H1 (cell line): Measurements from ENCODE around the gene LSG1. TPM values are rescaled to one million over a fixed set of nuclear protein-coding genes. Genes with fewer than 3 reads are reported as not detected.

Source experiments
- CTCF ChIA-PET: fragments of 300-600 bp; sonication (Branson Sonifier 250); formaldehyde crosslinking; loops from one replicate; lab custom pipeline; 2021; ENCODE audit not compliant: partially characterized antibody; lab: Charles Lee
- POLR2A ChIA-PET: fragments of 300-600 bp; sonication (Branson Sonifier 250); formaldehyde crosslinking; loops from one replicate; lab custom pipeline; 2021; ENCODE audit warnings: inconsistent platforms; ENCODE audit not compliant: partially characterized antibody; lab: Charles Lee
- DNase-seq, 2 experiments: peaks; one replicate each; pipeline versions ENCODE4 v3.0.0 to v3.0.0-alpha.2; 2010 to 2022; ENCODE audit warnings: low spot score in 2 of 2, low read depth in 1 of 2, mixed read lengths in 1 of 2
- FAIRE-seq: peaks from 2 replicates; lab custom pipeline; 2011; peaks lifted over from hg19 to GRCh38; lab: Jason Lieb, UNC
- H2AFZ ChIP-seq: 2 replicates; pipeline ENCODE4 v1.8.1; 2012; ENCODE audit warnings: low read length, inconsistent platforms
- H2AK5ac ChIP-seq: 2 replicates; pipeline ENCODE4 v1.6.1; 2013; ENCODE audit warnings: low read depth, low read length
- H2BK120ac ChIP-seq: replicated peaks from 2 replicates; pipeline ENCODE3; 2013; ENCODE audit warnings: low read depth, low read length, inconsistent platforms
- H2BK12ac ChIP-seq: 2 replicates; pipeline ENCODE4 v1.6.1; 2013; ENCODE audit warnings: low read depth, low read length
- H2BK15ac ChIP-seq: 2 replicates; pipeline ENCODE4 v1.6.1; 2013; ENCODE audit warnings: low read length
- H2BK20ac ChIP-seq: 2 replicates; pipeline ENCODE4 v1.6.1; 2013; ENCODE audit warnings: low read length
- H2BK5ac ChIP-seq: 2 replicates; pipeline ENCODE4 v1.6.1; 2013; ENCODE audit warnings: low read depth, low read length
- H3K14ac ChIP-seq: 2 replicates; pipeline ENCODE4 v1.6.1; 2013; ENCODE audit warnings: inconsistent platforms; ENCODE audit not compliant: insufficient read length
- H3K18ac ChIP-seq: 2 replicates; pipeline ENCODE4 v1.6.1; 2013; ENCODE audit warnings: low read length; ENCODE audit errors: extremely low read depth
- H3K23ac ChIP-seq: 2 replicates; pipeline ENCODE4 v1.6.1; 2013; ENCODE audit warnings: inconsistent platforms; ENCODE audit not compliant: insufficient read length
- H3K23me2 ChIP-seq: 2 replicates; pipeline ENCODE4 v1.6.1; 2013; ENCODE audit warnings: low read depth, low read length
- H3K27ac ChIP-seq: 2 replicates; pipeline ENCODE4 v1.6.1; 2011; ENCODE audit warnings: low read depth, low read length, inconsistent platforms
- H3K27me3 ChIP-seq, 4 experiments: replicated peaks in 1 of 4; 1 replicate in 1 of 4; 2 replicates in 3 of 4; pipeline versions ENCODE4 v1.6.1 to v1.8.1; 2011 to 2013; ENCODE audit warnings: low read length in 3 of 4, mild to moderate bottlenecking in 3 of 4, inconsistent platforms in 2 of 4, mixed read lengths in 2 of 4, moderate library complexity in 1 of 4; ENCODE audit not compliant: control insufficient read depth in 3 of 4, insufficient read depth in 3 of 4; ENCODE audit errors: extremely low read depth in 1 of 4
- H3K36me3 ChIP-seq, 4 experiments: 2 replicates each; pipeline versions ENCODE4 v1.6.1 to v1.8.1; 2011 to 2013; ENCODE audit warnings: mild to moderate bottlenecking in 4 of 4, low read length in 3 of 4, moderate library complexity in 2 of 4, control low read depth in 1 of 4, inconsistent platforms in 1 of 4; ENCODE audit not compliant: insufficient read depth in 4 of 4, control insufficient read depth in 2 of 4
- H3K4ac ChIP-seq: replicated peaks from 2 replicates; pipeline ENCODE3; 2013; ENCODE audit warnings: low read length, low read depth, mixed read lengths, inconsistent platforms; ENCODE audit not compliant: insufficient read length
- H3K4me1 ChIP-seq, 4 experiments: replicated peaks in 1 of 4; 1 replicate in 1 of 4; 2 replicates in 3 of 4; pipeline versions ENCODE4 v1.6.1 to v1.8.1; 2011 to 2013; ENCODE audit warnings: low read length in 3 of 4, inconsistent platforms in 2 of 4, mixed read lengths in 1 of 4; ENCODE audit not compliant: insufficient read depth in 4 of 4, control insufficient read depth in 3 of 4
- H3K4me2 ChIP-seq, 2 experiments: 2 replicates each; pipeline versions ENCODE4 v1.6.1 to v1.8.1; 2011 to 2013; ENCODE audit warnings: low read depth in 2 of 2, low read length in 2 of 2, control low read depth in 1 of 2, inconsistent platforms in 1 of 2, mild to moderate bottlenecking in 1 of 2; ENCODE audit not compliant: insufficient read depth in 1 of 2
- H3K4me3 ChIP-seq, 4 experiments: fragments of 200-600, 300-600 bp in 1 of 4; sonication (generic), shearing (Covaris generic), sonication (Bioruptor Twin) in 1 of 4; 2 replicates each; pipeline versions ENCODE4 v1.5.1 to v1.8.1; 2011 to 2016; ENCODE audit warnings: low read length in 4 of 4, low read depth in 3 of 4, control low read depth in 2 of 4, inconsistent platforms in 2 of 4, mild to moderate bottlenecking in 2 of 4, mixed read lengths in 1 of 4, moderate library complexity in 1 of 4; ENCODE audit not compliant: insufficient read depth in 2 of 4; ENCODE audit errors: extremely low read depth in 1 of 4
- H3K56ac ChIP-seq: replicated peaks from 2 replicates; pipeline ENCODE3; 2013; ENCODE audit warnings: low read depth, mild to moderate bottlenecking, mixed read lengths, low read length, inconsistent platforms; ENCODE audit not compliant: insufficient read length
- H3K79me1 ChIP-seq: 2 replicates; pipeline ENCODE4 v1.6.1; 2013; ENCODE audit warnings: low read depth, low read length, control low read depth
- H3K79me2 ChIP-seq, 2 experiments: 2 replicates each; pipeline versions ENCODE4 v1.6.1 to v1.8.1; 2012 to 2013; ENCODE audit warnings: low read length in 2 of 2, mild to moderate bottlenecking in 2 of 2, inconsistent platforms in 1 of 2; ENCODE audit not compliant: insufficient read depth in 2 of 2, control insufficient read depth in 1 of 2
- H3K9ac ChIP-seq, 4 experiments: replicated peaks in 1 of 4; 1 replicate in 1 of 4; 2 replicates in 3 of 4; pipeline versions ENCODE4 v1.6.1 to v1.8.1; 2011 to 2013; ENCODE audit warnings: low read depth in 3 of 4, low read length in 3 of 4, control low read depth in 2 of 4, mild to moderate bottlenecking in 2 of 4, moderate library complexity in 2 of 4, inconsistent platforms in 1 of 4; ENCODE audit errors: extremely low read depth in 1 of 4
- H3K9me3 ChIP-seq, 2 experiments: 2 replicates each; pipeline versions ENCODE4 v1.6.1 to v1.8.1; 2012 to 2013; ENCODE audit warnings: mild to moderate bottlenecking in 2 of 2, moderate library complexity in 2 of 2, control low read depth in 1 of 2, inconsistent platforms in 1 of 2, low read depth in 1 of 2, low read length in 1 of 2, mixed read lengths in 1 of 2; ENCODE audit not compliant: insufficient read depth in 2 of 2
- H4K20me1 ChIP-seq, 2 experiments: replicated peaks in 1 of 2; 2 replicates each; pipeline versions ENCODE3 to v1.8.1; 2011 to 2013; ENCODE audit warnings: inconsistent platforms in 2 of 2, low read length in 2 of 2, mild to moderate bottlenecking in 1 of 2; ENCODE audit not compliant: insufficient read depth in 2 of 2, control insufficient read depth in 1 of 2
- H4K5ac ChIP-seq: 2 replicates; pipeline ENCODE4 v1.6.1; 2013; ENCODE audit warnings: low read length, low read depth, mixed read lengths, inconsistent platforms; ENCODE audit not compliant: insufficient read length
- H4K8ac ChIP-seq: 2 replicates; pipeline ENCODE4 v1.8.0; 2013; ENCODE audit warnings: mild to moderate bottlenecking, moderate library complexity, low read length, inconsistent platforms; ENCODE audit not compliant: insufficient read depth; ENCODE audit errors: extremely low read depth
- H4K91ac ChIP-seq: replicated peaks from 2 replicates; pipeline ENCODE3; 2013; ENCODE audit warnings: low read length, mixed read lengths, inconsistent platforms; ENCODE audit not compliant: insufficient read length
- BACH1 ChIP-seq: IDR thresholded peaks from 2 replicates; pipeline ENCODE4 v1.6.1; 2012; ENCODE audit warnings: low read length, improper control_type of control experiment
- CBX8 ChIP-seq: fragments of 300-800, 300-1000 bp; sonication (generic); IDR thresholded peaks from 2 replicates; pipeline ENCODE4 v1.7.1; 2016; ENCODE audit warnings: low read depth, low read length, borderline replicate concordance
- RNF2 ChIP-seq: fragments of 200-900, 300-1000 bp; sonication (generic); IDR thresholded peaks from 2 replicates; pipeline ENCODE4 v1.7.1; 2016; ENCODE audit warnings: borderline replicate concordance, low read depth, mild to moderate bottlenecking, antibody characterized with exemption, low read length; ENCODE audit not compliant: poor library complexity, severe bottlenecking; ENCODE audit errors: missing control alignments
- SRF ChIP-seq: IDR thresholded peaks from 2 replicates; pipeline ENCODE4 v1.6.1; 2011; ENCODE audit warnings: mild to moderate bottlenecking, low read depth, low read length, moderate library complexity
- SUZ12 ChIP-seq: fragments of 200-600 bp; sonication (generic); IDR thresholded peaks from 2 replicates; pipeline ENCODE4 v1.6.1; 2012; ENCODE audit warnings: mild to moderate bottlenecking, inconsistent platforms, low read length, moderate library complexity, mixed read lengths
- TAF7 ChIP-seq: optimal IDR thresholded peaks from 2 replicates; pipeline ENCODE3; 2011; ENCODE audit warnings: low read depth, mild to moderate bottlenecking, inconsistent platforms, low read length, moderate library complexity, borderline replicate concordance
- WGBS, 2 experiments: shearing (Covaris generic) in 1 of 2; methylation state at CpG; one replicate each; pipeline versions ENCODE4 v1.1.6 to v1.1.7; 2013 to 2015; ENCODE audit warnings: low lambda C conversion rate in 2 of 2, mixed read lengths in 2 of 2, inconsistent platforms in 1 of 2, low coverage in 1 of 2, missing lambda C conversion rate in 1 of 2; ENCODE audit not compliant: insufficient replicate concordance in 2 of 2, insufficient coverage in 1 of 2, insufficient read length in 1 of 2; ENCODE audit errors: extremely low coverage in 1 of 2, missing lambda C conversion rate in 1 of 2; 5-methylcytosine and 5-hydroxymethylcytosine counted together
- polyA plus RNA-seq, 7 experiments: library from polyadenylated mRNA; depleted of rRNA in 3 of 7; stranded (reverse) in 5 of 7; unstranded in 2 of 7; fragments of >200 nt in 5 of 7; fragments of 200-250 nt in 2 of 7; gene quantifications; 1 replicate in 5 of 7; 2 replicates in 1 of 7; 4 replicates in 1 of 7; pipeline versions ENCODE4 v1.2.1 to v1.2.3, GENCODE V29; 2011 to 2013; ENCODE audit warnings: missing spikeins in 2 of 7, mixed read lengths in 2 of 7
- total RNA-seq: library from RNA; stranded (reverse); fragmentation: NEBNext Ultra II Directional; extraction: Animal tissue kit (Norgen Biotek cat#: 25700); gene quantifications from 2 replicates; pipeline ENCODE4 v1.2.1, GENCODE V29; 2021

Gene LSG1
- total and polyA plus RNA-seq, 2 of the 8 experiments (the other 6 are each of a cell fraction or from before 2014, with no cell fraction given) = 23.7 to 47.6 TPM

DNA sequence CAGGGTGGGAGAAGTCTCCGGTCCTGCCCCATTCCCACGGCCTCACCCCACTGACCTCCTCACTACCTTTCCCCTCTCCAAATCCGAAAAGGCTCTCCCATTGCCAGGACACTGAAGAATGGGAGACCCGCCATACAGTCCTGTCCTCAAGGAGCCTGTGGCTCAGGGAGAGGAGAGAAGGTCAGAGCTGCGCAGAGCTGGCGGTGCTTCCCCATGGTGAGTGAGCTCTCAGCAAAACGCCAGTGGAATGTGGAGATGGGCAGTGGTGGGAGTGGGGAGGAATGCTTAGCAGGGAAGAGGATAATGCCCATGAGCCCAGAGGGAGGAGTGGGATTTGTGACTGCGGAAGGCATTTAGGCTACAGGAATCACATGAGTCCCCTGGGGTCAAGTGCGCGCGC, 33.8 kb upstream of the LSG1 start:
- ChIA-PET CTCF (interaction anchor here (0.6 to 2.0 kb wide), 6 partner anchors 10 to 498 kb away, joined by 3 to 4 read pairs (median 3); no protein-coding TSS in a partner anchor), POLR2A (no interaction called here)
- Histone ChIP-seq H4K8ac (no peak overlapping the region), H3K14ac (no peak overlapping the region), H3K4me1 (peaks cover 5 to 10% (median 7%) of the 10 kb centered on the region in 4 experiments), H3K4me3 (no peak overlapping the region), H2BK5ac (peak overlapping the region; percentile 52; the same call in 1 of the 2 replicates), H2BK15ac (0 out of 2 replicates have a peak overlapping the region, but pooled peaks have one; percentile 53), H3K23me2 (peaks cover 5% of the 10 kb centered on the region; the same call in 1 of the 2 replicates), H3K79me1 (no peaks in the 10 kb centered on the region), H3K36me3 (no peaks in the 10 kb centered on the region), H2BK120ac (no peak overlapping the region), H2BK12ac (peak overlapping the region; percentile 92), H2BK20ac (0 out of 2 replicates have a peak overlapping the region, but pooled peaks have one; percentile 55), H3K9me3 (no peaks in the 10 kb centered on the region), H3K56ac (no peak overlapping the region), H4K5ac (no peak overlapping the region), H3K18ac (peak overlapping the region; percentile 51; the same call in 1 of the 2 replicates), H3K9ac (no peak overlapping the region), H3K4me2 (no peak overlapping the region), H2AFZ (no peak overlapping the region), H3K4ac (no peak overlapping the region), H2AK5ac (0 out of 2 replicates have a peak overlapping the region, but pooled peaks have one; percentile 33), H4K91ac (peak overlapping the region; percentile 46), H3K27me3 (no peaks in the 10 kb centered on the region), H4K20me1 (no peaks in the 10 kb centered on the region), H3K23ac (no peak overlapping the region), H3K27ac (no peak overlapping the region), H3K79me2 (no peaks in the 10 kb centered on the region)
- no peak for TF ChIP-seq SRF
- TF ChIP-seq TAF7 = no peak
- no peak for TF ChIP-seq SUZ12
- no peak for TF ChIP-seq BACH1
- no peak for TF ChIP-seq CBX8
- TF ChIP-seq RNF2 = no peak
- WGBS, 2 experiments = 91% methylated on average over 11 of the region's 11 CpGs; no CpG with 5 or more reads in 1 of the 2 experiments
- DNase-seq (no peak), FAIRE-seq (no peak)
